ENCODE data around the gene GLOD4. TPM values are rescaled to one million over a fixed set of nuclear protein-coding genes. Genes with fewer than 3 reads are reported as not detected.

GLOD4 gene
- total and polyA plus RNA-seq, 9 donors = 46.8 to 79.4 (median 69.9) TPM

DNA sequence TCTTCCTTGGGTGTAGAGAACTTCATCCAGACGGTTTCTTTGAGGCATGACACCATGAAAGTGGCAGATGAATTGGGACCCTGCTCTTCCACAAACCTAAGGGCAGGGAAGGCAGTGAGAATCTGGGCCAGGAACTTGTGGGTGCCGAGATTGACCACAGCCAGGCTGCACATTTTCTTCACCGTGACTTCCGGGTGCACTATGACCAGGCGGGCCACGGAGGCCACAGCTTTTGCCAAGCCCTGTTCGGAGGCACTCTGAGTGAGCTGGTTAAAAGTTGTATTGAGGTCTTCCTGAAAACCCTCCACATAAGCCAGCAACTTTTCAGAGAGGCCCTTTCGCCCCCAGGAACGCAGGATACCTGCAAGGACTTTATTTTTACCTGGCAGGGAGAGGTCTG, 35.9 kb downstream of the GLOD4 start:
- peaks cover 12% of the 10 kb centered on the region for H3K4me1 ChIP-seq (ENCODE audit: control insufficient read depth, insufficient read depth, low read length)
- no peak overlapping the region for H3K4me3 ChIP-seq (ENCODE audit: low read length)
- H3K36me3 ChIP-seq (ENCODE audit: control insufficient read depth, insufficient read depth, low read length) = peaks cover 69% of the 10 kb centered on the region
- H3K9me3 ChIP-seq (replicated peaks; ENCODE audit: control insufficient read depth, low read depth, low read length) = no peaks in the 10 kb centered on the region
- H3K27ac ChIP-seq (ENCODE audit: low read length) = no peak overlapping the region
- WGBS (ENCODE audit: insufficient coverage) = 97% methylated on average over 4 of the region's 9 CpGs
- no peak for DNase-seq
- no peaks in the 10 kb centered on the region for H3K27me3 ChIP-seq (ENCODE audit: control insufficient read depth, insufficient read depth, low read length)

GRCh38 chr17:745406-745805, 36.7 kb downstream of the GLOD4 start:
- Histone ChIP-seq H3K9me3 (replicated peaks; ENCODE audit: control insufficient read depth, low read depth, low read length) (no peaks in the 10 kb centered on the region), H3K27ac (ENCODE audit: low read length) (no peak overlapping the region), H3K36me3 (ENCODE audit: control insufficient read depth, insufficient read depth, low read length) (peaks cover 76% of the 10 kb centered on the region), H3K4me3 (ENCODE audit: low read length) (no peak overlapping the region), H3K27me3 (ENCODE audit: control insufficient read depth, insufficient read depth, low read length) (no peaks in the 10 kb centered on the region), H3K4me1 (ENCODE audit: control insufficient read depth, insufficient read depth, low read length) (peaks cover 4% of the 10 kb centered on the region)
- no peak for DNase-seq
- 96% methylated on average over 11 of the region's 11 CpGs for WGBS (ENCODE audit: insufficient coverage)

GRCh38 chr17:744937-745336, 37.1 kb downstream of the GLOD4 start:
- 91% methylated on average over 9 of the region's 9 CpGs for WGBS (ENCODE audit: insufficient coverage)
- H3K4me3 ChIP-seq (ENCODE audit: low read length) = no peak overlapping the region
- peaks cover 81% of the 10 kb centered on the region for H3K36me3 ChIP-seq (ENCODE audit: control insufficient read depth, insufficient read depth, low read length)
- no peak for DNase-seq
- no peak overlapping the region for H3K27ac ChIP-seq (ENCODE audit: low read length)
- H3K4me1 ChIP-seq (ENCODE audit: control insufficient read depth, insufficient read depth, low read length) = peaks cover 3% of the 10 kb centered on the region
- no peaks in the 10 kb centered on the region for H3K27me3 ChIP-seq (ENCODE audit: control insufficient read depth, insufficient read depth, low read length)
- H3K9me3 ChIP-seq (replicated peaks; ENCODE audit: control insufficient read depth, low read depth, low read length) = no peaks in the 10 kb centered on the region

DNA sequence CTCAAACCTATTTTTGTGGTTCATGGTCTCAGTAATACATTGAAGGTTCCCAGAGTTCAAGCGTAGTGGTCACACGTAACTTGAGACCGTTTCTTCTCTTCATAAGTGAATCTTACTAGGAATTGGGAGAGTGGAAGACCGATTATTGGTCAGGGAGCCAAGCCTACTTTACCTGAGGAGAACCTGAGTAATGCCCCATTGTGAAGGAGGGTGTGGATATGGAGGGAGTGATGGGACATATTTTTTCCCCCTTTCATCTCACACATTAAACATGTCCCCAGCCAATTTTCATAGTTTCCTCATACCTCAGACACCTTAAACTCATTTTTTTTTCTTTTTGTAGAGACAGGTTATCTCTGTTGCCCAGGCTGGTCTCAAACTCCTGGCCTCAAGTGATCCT, 38.9 kb downstream of the GLOD4 start:
- H3K27me3 ChIP-seq (ENCODE audit: control insufficient read depth, insufficient read depth, low read length) = no peaks in the 10 kb centered on the region
- no peak overlapping the region for H3K27ac ChIP-seq (ENCODE audit: low read length)
- peaks cover 84% of the 10 kb centered on the region for H3K36me3 ChIP-seq (ENCODE audit: control insufficient read depth, insufficient read depth, low read length)
- H3K4me3 ChIP-seq (ENCODE audit: low read length) = no peak overlapping the region
- H3K9me3 ChIP-seq (replicated peaks; ENCODE audit: control insufficient read depth, low read depth, low read length) = no peaks in the 10 kb centered on the region
- no CpG with 5 or more reads among the region's 4 CpGs for WGBS (ENCODE audit: insufficient coverage)
- DNase-seq = no peak
- H3K4me1 ChIP-seq (ENCODE audit: control insufficient read depth, insufficient read depth, low read length) = peaks cover under 1% of the 10 kb centered on the region

GRCh38 chr17:742147-742793, 39.8 kb downstream of the GLOD4 start:
- 100% methylated on average over 4 of the region's 11 CpGs for WGBS (ENCODE audit: insufficient coverage)
- no peak for DNase-seq
- no peaks in the 10 kb centered on the region for H3K27me3 ChIP-seq (ENCODE audit: control insufficient read depth, insufficient read depth, low read length)
- no peak overlapping the region for H3K27ac ChIP-seq (ENCODE audit: low read length)
- H3K4me1 ChIP-seq (ENCODE audit: control insufficient read depth, insufficient read depth, low read length) = no peaks in the 10 kb centered on the region
- H3K9me3 ChIP-seq (replicated peaks; ENCODE audit: control insufficient read depth, low read depth, low read length) = no peaks in the 10 kb centered on the region
- peaks cover 76% of the 10 kb centered on the region for H3K36me3 ChIP-seq (ENCODE audit: control insufficient read depth, insufficient read depth, low read length)
- no peak overlapping the region for H3K4me3 ChIP-seq (ENCODE audit: low read length)

- Histone ChIP-seq H3K27me3 (ENCODE audit: control insufficient read depth, insufficient read depth, low read length) (no peaks in the 10 kb centered on the region), H3K4me3 (ENCODE audit: low read length) (no peak overlapping the region), H3K9me3 (replicated peaks; ENCODE audit: control insufficient read depth, low read depth, low read length) (no peaks in the 10 kb centered on the region), H3K4me1 (ENCODE audit: control insufficient read depth, insufficient read depth, low read length) (no peaks in the 10 kb centered on the region), H3K36me3 (ENCODE audit: control insufficient read depth, insufficient read depth, low read length) (peaks cover 57% of the 10 kb centered on the region), H3K27ac (ENCODE audit: low read length) (no peak overlapping the region)
- WGBS (ENCODE audit: insufficient coverage) = 86% methylated on average over 17 of the region's 18 CpGs
- DNase-seq = peak; percentile 71
These were observed 41.7 kb downstream of the GLOD4 start for GRCh38 chr17:740240-741017.

GRCh38 chr17:737561-738113, 44.4 kb downstream of the GLOD4 start:
- no peaks in the 10 kb centered on the region for H3K9me3 ChIP-seq (replicated peaks; ENCODE audit: control insufficient read depth, low read depth, low read length)
- no peaks in the 10 kb centered on the region for H3K27me3 ChIP-seq (ENCODE audit: control insufficient read depth, insufficient read depth, low read length)
- H3K4me1 ChIP-seq (ENCODE audit: control insufficient read depth, insufficient read depth, low read length) = peaks cover 9% of the 10 kb centered on the region
- 81% methylated on average over 6 of the region's 13 CpGs for WGBS (ENCODE audit: insufficient coverage)
- no peak for DNase-seq
- no peak overlapping the region for H3K27ac ChIP-seq (ENCODE audit: low read length)
- H3K36me3 ChIP-seq (ENCODE audit: control insufficient read depth, insufficient read depth, low read length) = peaks cover 40% of the 10 kb centered on the region
- no peak overlapping the region for H3K4me3 ChIP-seq (ENCODE audit: low read length)

- H3K4me3 ChIP-seq (ENCODE audit: low read length) = peak overlapping the region; percentile 63
- no peaks in the 10 kb centered on the region for H3K9me3 ChIP-seq (replicated peaks; ENCODE audit: control insufficient read depth, low read depth, low read length)
- H3K36me3 ChIP-seq (ENCODE audit: control insufficient read depth, insufficient read depth, low read length) = peaks cover 9% of the 10 kb centered on the region
- 40% methylated on average over 7 of the region's 10 CpGs for WGBS (ENCODE audit: insufficient coverage)
- H3K4me1 ChIP-seq (ENCODE audit: control insufficient read depth, insufficient read depth, low read length) = peaks cover 14% of the 10 kb centered on the region
- no peaks in the 10 kb centered on the region for H3K27me3 ChIP-seq (ENCODE audit: control insufficient read depth, insufficient read depth, low read length)
- no peak for DNase-seq
- no peak overlapping the region for H3K27ac ChIP-seq (ENCODE audit: low read length)
These were observed 48.3 kb downstream of the GLOD4 start for GRCh38 chr17:733743-734142.

DNA sequence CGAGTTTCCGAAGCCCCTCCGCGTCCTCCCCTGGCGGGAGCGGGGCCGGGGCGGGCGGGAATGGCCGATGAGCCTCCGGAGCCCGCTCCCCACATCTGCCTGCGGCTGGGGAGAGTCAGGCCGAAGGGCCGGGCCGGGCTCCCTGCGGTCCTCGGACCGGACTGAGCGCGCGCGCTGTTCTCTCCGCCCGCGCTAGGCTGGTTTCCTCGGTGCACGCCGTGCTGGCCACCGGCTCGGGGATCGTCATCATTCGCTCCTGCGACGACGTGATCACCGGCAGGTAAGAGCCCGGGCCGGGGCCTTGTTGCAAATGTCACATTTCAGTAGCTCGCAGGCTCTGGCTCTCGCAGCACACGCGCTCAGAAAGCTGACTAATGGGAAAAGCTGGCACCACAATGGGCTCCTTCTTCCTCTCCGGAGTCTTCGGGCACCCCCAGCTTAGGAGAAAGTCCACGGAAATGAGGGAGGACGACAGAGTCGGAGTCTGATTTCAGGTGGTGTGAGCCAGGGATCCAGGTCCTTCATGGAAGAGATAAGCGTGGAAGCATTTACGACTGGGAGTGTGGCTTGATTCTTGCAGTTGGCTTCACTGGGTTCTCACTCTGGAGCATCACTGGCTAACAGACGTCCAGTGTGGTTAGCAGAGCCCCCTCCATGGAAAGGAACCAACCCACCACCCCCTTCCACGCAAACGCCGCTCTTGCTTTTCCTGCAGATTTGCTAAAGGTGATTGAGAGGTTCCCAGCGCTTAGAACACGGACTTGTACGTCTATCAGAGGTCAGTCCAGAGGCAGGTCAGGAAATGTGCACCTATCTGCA, 49.0 kb downstream of the GLOD4 start:
- DNase-seq = peak; percentile 48
- 3% methylated on average over 52 of the region's 57 CpGs for WGBS (ENCODE audit: insufficient coverage)
- Histone ChIP-seq H3K27ac (ENCODE audit: low read length) (peak overlapping the region; percentile 51), H3K36me3 (ENCODE audit: control insufficient read depth, insufficient read depth, low read length) (peaks cover 9% of the 10 kb centered on the region), H3K4me1 (ENCODE audit: control insufficient read depth, insufficient read depth, low read length) (peaks cover 14% of the 10 kb centered on the region), H3K27me3 (ENCODE audit: control insufficient read depth, insufficient read depth, low read length) (no peaks in the 10 kb centered on the region), H3K9me3 (replicated peaks; ENCODE audit: control insufficient read depth, low read depth, low read length) (no peaks in the 10 kb centered on the region), H3K4me3 (ENCODE audit: low read length) (peak overlapping the region; percentile 63)
